Measurements from ENCODE around the gene PIP5K1C.

DNA sequence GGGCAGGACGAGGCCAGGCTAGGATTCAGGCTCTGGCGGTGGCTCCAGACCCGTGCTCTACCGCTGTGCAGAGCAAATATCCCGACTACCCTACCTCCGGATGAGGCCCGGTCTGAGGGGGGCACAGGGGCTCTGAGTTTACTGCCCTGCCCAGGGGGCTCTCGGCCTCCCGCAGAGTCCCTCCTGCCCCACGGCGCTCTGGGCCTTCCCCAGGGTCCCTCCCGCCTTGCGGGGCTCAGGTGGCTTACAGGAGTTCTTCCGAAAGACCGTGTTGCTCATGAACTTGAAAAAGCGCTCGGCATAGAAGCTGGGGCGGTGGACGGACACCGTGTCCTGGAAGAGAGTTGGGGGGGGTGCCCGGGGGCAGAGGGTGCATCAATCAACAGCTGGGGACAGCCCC is 54.5 kb downstream of the PIP5K1C start:
- TF ChIP-seq, protein P1, sequence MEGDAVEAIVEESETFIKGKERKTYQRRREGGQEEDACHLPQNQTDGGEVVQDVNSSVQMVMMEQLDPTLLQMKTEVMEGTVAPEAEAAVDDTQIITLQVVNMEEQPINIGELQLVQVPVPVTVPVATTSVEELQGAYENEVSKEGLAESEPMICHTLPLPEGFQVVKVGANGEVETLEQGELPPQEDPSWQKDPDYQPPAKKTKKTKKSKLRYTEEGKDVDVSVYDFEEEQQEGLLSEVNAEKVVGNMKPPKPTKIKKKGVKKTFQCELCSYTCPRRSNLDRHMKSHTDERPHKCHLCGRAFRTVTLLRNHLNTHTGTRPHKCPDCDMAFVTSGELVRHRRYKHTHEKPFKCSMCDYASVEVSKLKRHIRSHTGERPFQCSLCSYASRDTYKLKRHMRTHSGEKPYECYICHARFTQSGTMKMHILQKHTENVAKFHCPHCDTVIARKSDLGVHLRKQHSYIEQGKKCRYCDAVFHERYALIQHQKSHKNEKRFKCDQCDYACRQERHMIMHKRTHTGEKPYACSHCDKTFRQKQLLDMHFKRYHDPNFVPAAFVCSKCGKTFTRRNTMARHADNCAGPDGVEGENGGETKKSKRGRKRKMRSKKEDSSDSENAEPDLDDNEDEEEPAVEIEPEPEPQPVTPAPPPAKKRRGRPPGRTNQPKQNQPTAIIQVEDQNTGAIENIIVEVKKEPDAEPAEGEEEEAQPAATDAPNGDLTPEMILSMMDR (IDR thresholded peaks at IDR 0.05), result no peak
- TF ChIP-seq POLR2A (IDR thresholded peaks at IDR 0.05), result no peak

Measured in ovary (tissue), 3 donors.